Measurements from ENCODE around the gene RTN1.

- no peak for TF ChIP-seq CTCF (IDR thresholded peaks at IDR 0.05; ENCODE audit: low read length)
- no peak for TF ChIP-seq EZH2 (IDR thresholded peaks at IDR 0.05; ENCODE audit: borderline replicate concordance, low read length)
Measured at GRCh38 chr14:59785629-59786028, 84.9 kb downstream of the RTN1 start.

Measured in OCI-LY1 (cell line).